Measurements from ENCODE around the gene BEGAIN.

BEGAIN gene

DNA sequence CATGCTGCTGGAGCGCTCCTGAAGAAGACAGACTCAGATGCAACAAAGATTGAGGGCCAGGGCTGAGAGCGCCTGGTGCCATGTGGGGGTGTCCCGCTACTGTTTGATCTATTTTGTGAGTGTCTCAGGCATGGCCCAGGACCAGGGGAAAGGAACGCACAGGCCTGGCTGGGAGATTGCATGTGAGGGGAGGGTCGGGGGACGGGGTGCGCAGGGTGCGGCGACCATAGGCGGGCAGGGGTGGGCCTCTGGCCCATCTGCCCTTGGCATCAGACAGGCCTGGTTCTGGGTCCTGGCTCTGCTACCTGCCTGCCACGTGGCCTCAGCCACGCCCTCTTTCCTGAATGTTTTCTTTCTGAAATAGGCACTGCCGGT, 47.5 kb downstream of the BEGAIN start:
- TF ChIP-seq, protein P1, sequence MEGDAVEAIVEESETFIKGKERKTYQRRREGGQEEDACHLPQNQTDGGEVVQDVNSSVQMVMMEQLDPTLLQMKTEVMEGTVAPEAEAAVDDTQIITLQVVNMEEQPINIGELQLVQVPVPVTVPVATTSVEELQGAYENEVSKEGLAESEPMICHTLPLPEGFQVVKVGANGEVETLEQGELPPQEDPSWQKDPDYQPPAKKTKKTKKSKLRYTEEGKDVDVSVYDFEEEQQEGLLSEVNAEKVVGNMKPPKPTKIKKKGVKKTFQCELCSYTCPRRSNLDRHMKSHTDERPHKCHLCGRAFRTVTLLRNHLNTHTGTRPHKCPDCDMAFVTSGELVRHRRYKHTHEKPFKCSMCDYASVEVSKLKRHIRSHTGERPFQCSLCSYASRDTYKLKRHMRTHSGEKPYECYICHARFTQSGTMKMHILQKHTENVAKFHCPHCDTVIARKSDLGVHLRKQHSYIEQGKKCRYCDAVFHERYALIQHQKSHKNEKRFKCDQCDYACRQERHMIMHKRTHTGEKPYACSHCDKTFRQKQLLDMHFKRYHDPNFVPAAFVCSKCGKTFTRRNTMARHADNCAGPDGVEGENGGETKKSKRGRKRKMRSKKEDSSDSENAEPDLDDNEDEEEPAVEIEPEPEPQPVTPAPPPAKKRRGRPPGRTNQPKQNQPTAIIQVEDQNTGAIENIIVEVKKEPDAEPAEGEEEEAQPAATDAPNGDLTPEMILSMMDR (IDR thresholded peaks at IDR 0.05; ENCODE audit: low read depth, low read length, missing control alignments), result no peak
- DNase-seq (ENCODE audit: low read depth), result no peak
- H3K4me3 ChIP-seq (ENCODE audit: low read depth, low read length), result no peak overlapping the region
- in situ Hi-C loops (cut with HindIII; ENCODE audit: low sequenced_read_pairs), result no loop called here

DNA sequence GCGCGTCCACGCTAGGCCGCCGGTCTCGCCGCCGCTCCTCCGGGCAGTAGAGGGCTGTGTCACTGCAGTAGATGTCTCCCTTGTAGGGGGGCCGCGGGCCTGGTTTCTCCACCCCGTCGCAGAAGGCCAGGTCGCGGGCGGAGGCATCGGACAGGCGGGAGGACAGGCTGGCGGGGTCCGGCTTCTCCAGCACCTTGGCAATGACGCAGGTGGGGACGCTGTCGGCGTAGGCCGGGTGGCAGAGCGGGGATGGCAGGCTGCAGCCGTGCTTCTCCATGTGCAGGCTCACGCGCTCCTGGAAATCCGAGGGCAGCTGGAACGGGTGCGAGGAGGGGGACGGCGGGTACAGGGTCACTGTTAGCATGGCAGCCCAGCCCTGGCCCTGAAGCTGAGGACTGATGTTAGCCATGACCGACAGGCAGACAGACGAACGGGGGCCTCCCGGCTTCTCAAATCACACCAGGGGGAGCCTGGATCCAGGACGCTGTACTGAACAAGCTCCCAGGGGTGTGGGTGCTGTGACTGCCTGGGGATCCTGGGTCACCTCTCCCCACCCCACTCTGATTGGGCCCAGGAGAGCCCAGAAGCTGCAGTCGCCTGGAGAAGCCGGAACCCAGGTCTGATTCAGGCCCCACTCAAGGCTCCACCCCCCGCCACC, 48.1 kb downstream of the BEGAIN start:
- in situ Hi-C loops (cut with HindIII; ENCODE audit: low sequenced_read_pairs), result no loop called here
- TF ChIP-seq, protein P1 (IDR thresholded peaks at IDR 0.05; ENCODE audit: low read depth, low read length, missing control alignments), result no peak
- H3K4me3 ChIP-seq (ENCODE audit: low read depth, low read length), result no peak overlapping the region
- no peak for DNase-seq (ENCODE audit: low read depth)

DNA sequence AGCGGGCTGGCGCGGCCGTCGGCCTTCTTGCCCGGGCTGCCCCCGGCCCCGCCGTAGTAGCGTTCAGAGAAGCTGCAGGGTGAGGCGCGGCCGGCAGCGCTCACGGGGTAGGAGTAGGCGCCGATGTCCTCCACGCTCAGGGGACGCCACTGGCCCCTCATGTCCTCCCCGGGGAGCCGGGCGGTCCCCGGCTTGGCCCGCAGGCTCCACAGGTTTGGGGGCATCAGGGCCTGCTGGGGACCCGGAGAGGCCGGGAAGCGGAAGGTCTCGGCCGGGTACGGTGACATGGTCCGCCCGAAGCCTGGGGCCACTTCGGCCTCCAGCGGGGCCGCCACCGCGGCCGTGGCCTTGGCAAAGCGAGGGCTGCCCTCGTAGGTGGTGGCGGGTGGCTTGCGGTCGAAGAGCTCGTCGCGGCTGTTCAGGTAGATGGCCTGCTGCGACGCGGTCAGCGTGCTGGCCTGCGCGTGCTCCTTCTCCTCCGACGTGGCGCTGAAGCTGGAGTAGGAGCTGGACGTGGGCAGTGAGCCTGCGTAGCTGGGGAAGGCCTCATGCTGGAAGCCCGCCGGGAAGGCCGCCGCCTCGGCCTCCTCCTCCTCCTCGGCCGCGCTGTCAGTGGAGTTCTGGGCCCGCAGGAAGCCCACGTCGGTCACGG, 48.7 kb downstream of the BEGAIN start:
- TF ChIP-seq, protein P1 (IDR thresholded peaks at IDR 0.05; ENCODE audit: low read depth, low read length, missing control alignments), result no peak
- H3K4me3 ChIP-seq (ENCODE audit: low read depth, low read length), result no peak overlapping the region
- in situ Hi-C loops (cut with HindIII; ENCODE audit: low sequenced_read_pairs), result no loop called here
- DNase-seq (ENCODE audit: low read depth), result no peak

DNA sequence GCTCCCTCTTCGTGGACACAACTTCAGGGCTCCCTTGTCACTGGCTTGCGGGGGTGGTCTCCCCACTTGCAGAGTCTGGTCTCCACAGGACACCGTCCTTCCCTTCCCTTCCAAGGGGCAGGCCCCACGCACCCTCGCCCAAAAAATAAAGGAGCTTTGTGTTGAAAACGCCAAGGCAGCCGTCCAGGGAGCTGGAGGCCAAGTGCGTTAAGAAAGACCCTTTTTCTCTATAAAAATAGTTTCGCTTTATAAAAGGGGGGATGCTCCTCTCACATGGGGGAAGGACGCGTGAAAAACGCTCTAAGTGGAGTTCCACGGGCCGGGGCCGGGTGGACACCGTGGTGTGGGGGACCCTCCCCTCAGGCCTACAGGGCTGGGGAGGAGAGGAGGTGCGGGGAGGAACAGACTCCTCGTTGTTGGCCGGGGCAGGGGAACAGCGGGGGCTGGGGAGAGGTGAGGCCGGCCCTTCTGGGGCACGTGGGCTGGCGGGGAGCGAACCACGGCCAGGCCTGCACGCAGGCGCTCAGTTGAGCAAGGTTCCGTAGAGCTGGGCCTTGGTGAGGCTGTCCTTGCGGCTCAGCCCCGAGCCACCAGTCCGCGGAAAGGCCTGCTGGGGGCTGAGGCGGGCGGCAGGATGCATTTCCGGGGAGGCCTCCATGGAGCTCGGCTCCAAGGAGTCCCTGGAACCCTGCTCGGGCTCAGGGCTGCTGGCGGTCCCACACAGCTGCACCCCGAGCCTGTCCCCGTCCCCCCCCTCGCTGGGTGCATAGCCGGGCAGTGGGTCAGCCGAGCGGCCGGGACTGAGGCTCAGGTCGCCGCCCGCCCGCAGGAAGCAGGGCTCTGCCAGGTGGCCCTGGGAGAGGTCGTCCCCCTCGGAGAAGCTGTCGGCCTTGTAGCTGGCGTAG, 49.5 kb downstream of the BEGAIN start:
- TF ChIP-seq, protein P1 (IDR thresholded peaks at IDR 0.05; ENCODE audit: low read depth, low read length, missing control alignments), result no peak

DNA sequence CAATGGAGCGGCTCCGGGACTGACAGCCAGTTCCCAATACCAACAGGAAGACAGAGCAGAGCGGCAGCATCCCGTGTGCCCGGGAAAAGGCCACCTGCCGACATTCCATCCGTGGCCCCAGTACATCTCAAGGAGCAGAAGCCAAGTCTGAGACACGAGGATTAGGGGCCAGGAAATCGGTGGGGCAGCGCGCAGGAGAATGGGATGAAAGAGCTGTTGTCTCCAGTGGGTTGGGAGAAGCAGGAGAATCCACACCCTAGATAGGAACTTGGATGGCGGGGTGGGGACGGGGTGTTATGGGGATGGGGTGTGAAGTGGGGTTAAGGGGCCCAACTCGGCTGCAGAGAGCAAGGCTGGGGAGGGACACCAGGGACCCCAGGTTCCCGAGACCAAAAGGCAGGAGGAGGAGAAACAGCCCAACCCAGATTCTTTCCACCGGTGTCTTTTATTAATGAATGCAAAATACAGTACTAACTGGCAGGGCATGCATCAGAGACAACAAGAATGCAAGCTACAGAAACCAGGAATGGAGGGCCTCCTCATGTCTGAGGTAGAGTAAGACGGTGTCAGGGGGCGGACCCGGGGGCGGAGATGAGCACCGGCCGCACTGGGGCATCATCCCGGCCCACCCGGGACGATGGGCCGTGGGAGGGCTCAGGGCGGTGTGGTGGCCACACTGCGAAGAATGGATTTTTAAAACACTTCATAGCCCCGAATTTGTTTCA, 50.3 kb downstream of the BEGAIN start:
- no peak for DNase-seq (ENCODE audit: low read depth)
- TF ChIP-seq, protein P1 (IDR thresholded peaks at IDR 0.05; ENCODE audit: low read depth, low read length, missing control alignments), result no peak
- no peak overlapping the region for H3K4me3 ChIP-seq (ENCODE audit: low read depth, low read length)
- in situ Hi-C loops (cut with HindIII; ENCODE audit: low sequenced_read_pairs), result no loop called here

More for the DNA sequence above, 49.5 kb downstream of the BEGAIN start:
- no peak overlapping the region for H3K4me3 ChIP-seq (ENCODE audit: low read depth, low read length)
- in situ Hi-C loops (cut with HindIII; ENCODE audit: low sequenced_read_pairs), result no loop called here
- no peak for DNase-seq (ENCODE audit: low read depth)

DNA sequence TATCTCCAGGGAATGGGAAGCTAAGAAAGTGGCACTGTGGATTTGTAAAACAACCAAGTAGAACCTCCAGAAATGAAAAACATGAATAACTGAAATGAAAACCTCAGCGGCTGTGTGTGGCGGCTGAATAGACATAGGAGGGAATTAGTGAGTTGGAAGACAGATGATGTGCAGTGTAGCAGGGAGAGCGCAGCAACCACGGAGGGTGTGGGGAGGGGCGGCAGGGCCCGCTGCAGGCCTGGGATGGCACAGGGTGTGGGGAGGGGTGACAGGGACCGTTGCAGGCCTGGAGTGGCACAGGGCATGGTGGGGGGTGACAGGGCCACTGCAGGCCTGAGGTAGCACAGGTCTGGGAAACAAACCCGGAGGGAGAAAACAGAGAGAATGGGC, 51.1 kb downstream of the BEGAIN start:
- TF ChIP-seq, protein P1 (IDR thresholded peaks at IDR 0.05; ENCODE audit: low read depth, low read length, missing control alignments), result no peak
- in situ Hi-C loops (cut with HindIII; ENCODE audit: low sequenced_read_pairs), result no loop called here
- no peak for DNase-seq (ENCODE audit: low read depth)

More for the DNA sequence above, 51.1 kb downstream of the BEGAIN start:
- no peak overlapping the region for H3K4me3 ChIP-seq (ENCODE audit: low read depth, low read length)

Data from astrocyte of the cerebellum (primary cell).